ENCODE data around the gene TCN2.

The TCN2 gene

GRCh38 chr22:30650508-30651116, 43.6 kb downstream of the TCN2 start:
- Histone ChIP-seq H3K27ac (ENCODE audit: low read length) (no peak overlapping the region), H3K4me1 (ENCODE audit: insufficient read depth, low read length) (no peaks in the 10 kb centered on the region)

GRCh38 chr22:30652852-30653251, 45.9 kb downstream of the TCN2 start:
- TF ChIP-seq CTCF (IDR thresholded peaks at IDR 0.05; ENCODE audit: borderline replicate concordance, extremely low read depth, low read length, poor library complexity, severe bottlenecking) (no peak), EZH2 (IDR thresholded peaks at IDR 0.05; ENCODE audit: borderline replicate concordance, low read depth, low read length, severe bottlenecking) (no peak)
- H3K4me2 ChIP-seq (ENCODE audit: insufficient read depth, low read length): no peak overlapping the region
- H4K20me1 ChIP-seq (ENCODE audit: insufficient read depth, low read length): no peaks in the 10 kb centered on the region
- H3K36me3 ChIP-seq (ENCODE audit: insufficient read depth, low read length): no peaks in the 10 kb centered on the region
- no peaks in the 10 kb centered on the region for H3K27me3 ChIP-seq (ENCODE audit: insufficient read depth, low read length, poor library complexity)
- ATAC-seq (ENCODE audit: insufficient read depth, low read depth) (no peak), DNase-seq (no peak)
- H3K9ac ChIP-seq (ENCODE audit: low read depth, low read length): no peak overlapping the region
- no peak overlapping the region for H2AFZ ChIP-seq (ENCODE audit: low read depth, low read length)
- no peaks in the 10 kb centered on the region for H3K79me2 ChIP-seq (ENCODE audit: insufficient read depth, low read length)
- no peaks in the 10 kb centered on the region for H3K4me1 ChIP-seq (ENCODE audit: insufficient read depth, low read length)
- no peak overlapping the region for H3K4me3 ChIP-seq (ENCODE audit: low read depth in 1 of 2, low read length in 2 of 2)
- H3K27ac ChIP-seq (ENCODE audit: low read length): no peak overlapping the region
- H3K9me3 ChIP-seq (ENCODE audit: insufficient read depth, low read length, severe bottlenecking): no peaks in the 10 kb centered on the region

More at GRCh38 chr22:30650508-30651116, 43.6 kb downstream of the TCN2 start:
- Histone ChIP-seq H2AFZ (ENCODE audit: low read depth, low read length) (no peak overlapping the region), H3K27me3 (ENCODE audit: insufficient read depth, low read length, poor library complexity) (no peaks in the 10 kb centered on the region), H4K20me1 (ENCODE audit: insufficient read depth, low read length) (no peaks in the 10 kb centered on the region), H3K79me2 (ENCODE audit: insufficient read depth, low read length) (no peaks in the 10 kb centered on the region), H3K9ac (ENCODE audit: low read depth, low read length) (no peak overlapping the region), H3K4me2 (ENCODE audit: insufficient read depth, low read length) (no peak overlapping the region), H3K36me3 (ENCODE audit: insufficient read depth, low read length) (no peaks in the 10 kb centered on the region), H3K4me3 (ENCODE audit: low read depth in 1 of 2, low read length in 2 of 2) (no peak overlapping the region), H3K9me3 (ENCODE audit: insufficient read depth, low read length, severe bottlenecking) (no peaks in the 10 kb centered on the region)
- TF ChIP-seq EZH2 (IDR thresholded peaks at IDR 0.05; ENCODE audit: borderline replicate concordance, low read depth, low read length, severe bottlenecking): no peak
- TF ChIP-seq CTCF (IDR thresholded peaks at IDR 0.05; ENCODE audit: borderline replicate concordance, extremely low read depth, low read length, poor library complexity, severe bottlenecking): no peak
- no peak for DNase-seq
- ATAC-seq (ENCODE audit: insufficient read depth, low read depth): no peak

- DNase-seq (no peak), ATAC-seq (ENCODE audit: insufficient read depth, low read depth) (no peak)
- H3K9ac ChIP-seq (ENCODE audit: low read depth, low read length): no peak overlapping the region
- H3K4me3 ChIP-seq (ENCODE audit: low read depth in 1 of 2, low read length in 2 of 2): no peak overlapping the region
- no peaks in the 10 kb centered on the region for H3K4me1 ChIP-seq (ENCODE audit: insufficient read depth, low read length)
- H2AFZ ChIP-seq (ENCODE audit: low read depth, low read length): no peak overlapping the region
- no peaks in the 10 kb centered on the region for H3K36me3 ChIP-seq (ENCODE audit: insufficient read depth, low read length)
- H3K27ac ChIP-seq (ENCODE audit: low read length): no peak overlapping the region
- TF ChIP-seq EZH2 (IDR thresholded peaks at IDR 0.05; ENCODE audit: borderline replicate concordance, low read depth, low read length, severe bottlenecking) (no peak), CTCF (IDR thresholded peaks at IDR 0.05; ENCODE audit: borderline replicate concordance, extremely low read depth, low read length, poor library complexity, severe bottlenecking) (no peak)
- H3K79me2 ChIP-seq (ENCODE audit: insufficient read depth, low read length): no peaks in the 10 kb centered on the region
- H3K9me3 ChIP-seq (ENCODE audit: insufficient read depth, low read length, severe bottlenecking): no peaks in the 10 kb centered on the region
- no peak overlapping the region for H3K4me2 ChIP-seq (ENCODE audit: insufficient read depth, low read length)
- H3K27me3 ChIP-seq (ENCODE audit: insufficient read depth, low read length, poor library complexity): no peaks in the 10 kb centered on the region
- H4K20me1 ChIP-seq (ENCODE audit: insufficient read depth, low read length): no peaks in the 10 kb centered on the region
Measured at GRCh38 chr22:30654361-30654760, 47.4 kb downstream of the TCN2 start.

Data from DND-41 (cell line).